GM12874 (cell line): ENCODE measurements around the gene PCDH1.

Source experiments
- CTCF ChIP-seq: IDR thresholded peaks from 2 replicates; pipeline ENCODE4 v1.5.1; 2011; ENCODE audit warnings: low read depth, mild to moderate bottlenecking, control low read depth, low read length, moderate library complexity; ENCODE audit not compliant: insufficient read depth

The PCDH1 gene

GRCh38 chr5:141823056-141823455 lies 55.2 kb downstream of the PCDH1 start:
- TF ChIP-seq CTCF: no peak

GRCh38 chr5:141822144-141822543 lies 56.1 kb downstream of the PCDH1 start:
- no peak for TF ChIP-seq CTCF

- TF ChIP-seq CTCF: no peak
Observed at GRCh38 chr5:141821430-141821925, 56.7 kb downstream of the PCDH1 start.

- no peak for TF ChIP-seq CTCF
Observed at GRCh38 chr5:141817631-141818030, 60.6 kb downstream of the PCDH1 start.

- TF ChIP-seq CTCF: no peak
Observed at GRCh38 chr5:141816598-141817399, 61.4 kb downstream of the PCDH1 start.

GRCh38 chr5:141815796-141816180 lies 62.4 kb downstream of the PCDH1 start:
- no peak for TF ChIP-seq CTCF

GRCh38 chr5:141815051-141815795 lies 63.0 kb downstream of the PCDH1 start:
- no peak for TF ChIP-seq CTCF
